ENCODE measurements around the gene SRGN. TPM values are rescaled to one million over a fixed set of nuclear protein-coding genes. Genes with fewer than 3 reads are reported as not detected.

The SRGN gene
- polyA plus RNA-seq, 3 donors, result 1,724 to 3,407 (median 1,859) TPM

DNA sequence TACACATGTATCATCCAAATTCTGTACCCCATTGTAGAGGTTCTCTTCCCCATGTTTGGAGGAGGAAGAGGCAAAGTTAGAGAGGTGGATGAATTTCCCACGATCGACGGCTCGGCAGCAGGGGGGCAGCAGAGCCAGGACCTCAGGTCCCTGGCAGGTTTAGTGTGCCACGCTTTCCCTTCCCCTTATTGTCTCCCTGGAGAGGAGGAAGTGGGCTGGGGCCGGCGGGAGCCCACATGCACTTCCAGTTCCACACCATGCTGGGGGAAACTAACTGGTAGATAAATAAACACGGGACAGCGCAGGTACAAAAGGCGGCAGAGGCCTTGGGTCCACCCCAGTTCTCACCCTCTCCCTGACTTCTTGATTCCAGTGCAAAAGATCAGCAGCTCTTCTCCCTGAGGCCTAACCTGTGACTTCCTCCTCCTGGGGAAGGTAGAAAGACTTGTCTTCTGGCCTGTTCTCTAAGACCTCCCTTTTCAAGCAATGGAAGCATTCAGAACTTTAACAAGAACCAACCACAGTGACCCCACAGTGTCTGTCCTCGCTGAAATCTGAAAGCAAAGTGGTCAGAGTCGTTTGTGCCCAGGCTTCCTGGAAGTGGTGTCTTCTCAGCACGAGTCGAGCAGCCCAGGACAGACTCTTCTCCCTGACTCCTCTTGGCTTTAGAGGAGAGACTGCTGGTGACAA is 30.5 kb upstream of the SRGN start:
- Mint-ChIP-seq H3K4me3 (peak overlapping the region; percentile 76 to 77), H3K4me1 (peaks cover 81% of the 10 kb centered on the region), H3K9me3 (peaks cover 0 to 2% (median 0%) of the 10 kb centered on the region in 7 donors), H3K36me3 (peaks cover 0 to 2% of the 10 kb centered on the region in 2 donors), H3K27ac (peak overlapping the region; percentile 97 to 100 (median 98)), H3K27me3 (ENCODE audit: low read depth in 3 of 3) (peaks cover 0 to 4% (median 0%) of the 10 kb centered on the region in 3 donors)
- DNase-seq, result peak in 2 of 3 donors; percentile 82 to 83
- Histone ChIP-seq H3K9me3 (replicated peaks in 1 of 2; ENCODE audit: control insufficient read depth in 1 of 2, insufficient read depth in 1 of 2, low read length in 2 of 2) (no peaks in the 10 kb centered on the region), H3K79me2 (ENCODE audit: insufficient read depth, low read length) (peaks cover 78% of the 10 kb centered on the region), H3K27me3 (ENCODE audit: control insufficient read depth in 2 of 2, insufficient read depth in 2 of 2, low read length in 2 of 2) (no peaks in the 10 kb centered on the region), H3K4me1 (ENCODE audit: control insufficient read depth in 1 of 2, insufficient read depth in 2 of 2, low read length in 2 of 2) (peaks cover 97 to 98% of the 10 kb centered on the region in 2 donors), H3K36me3 (replicated peaks in 1 of 2; ENCODE audit: control insufficient read depth in 1 of 2, insufficient read depth in 2 of 2, low read length in 2 of 2) (no peaks in the 10 kb centered on the region), H3K4me3 (replicated peaks in 1 of 3; ENCODE audit: low read depth in 2 of 3, low read length in 3 of 3) (peak overlapping the region in 2 of 3 experiments; percentile 17 to 64), H3K9ac (ENCODE audit: insufficient read depth, low read length, poor library complexity, severe bottlenecking) (peak overlapping the region; percentile 62), H3K4me2 (replicated peaks; ENCODE audit: extremely low read depth, low read length, poor library complexity, severe bottlenecking) (peak overlapping the region; percentile 70), H4K20me1 (ENCODE audit: insufficient read depth, low read length) (no peaks in the 10 kb centered on the region), H3K27ac (ENCODE audit: low read depth in 1 of 2, low read length in 2 of 2) (peak overlapping the region; percentile 89 to 97), H2AFZ (ENCODE audit: insufficient read depth, low read depth, low read length, poor library complexity, severe bottlenecking) (no peak overlapping the region)
- intact Hi-C loops (cut with micrococcal nuclease), result no loop called here
- 0% methylated on average over 6 of the region's 14 CpGs for WGBS (ENCODE audit: insufficient coverage)
- TF ChIP-seq, protein P1, sequence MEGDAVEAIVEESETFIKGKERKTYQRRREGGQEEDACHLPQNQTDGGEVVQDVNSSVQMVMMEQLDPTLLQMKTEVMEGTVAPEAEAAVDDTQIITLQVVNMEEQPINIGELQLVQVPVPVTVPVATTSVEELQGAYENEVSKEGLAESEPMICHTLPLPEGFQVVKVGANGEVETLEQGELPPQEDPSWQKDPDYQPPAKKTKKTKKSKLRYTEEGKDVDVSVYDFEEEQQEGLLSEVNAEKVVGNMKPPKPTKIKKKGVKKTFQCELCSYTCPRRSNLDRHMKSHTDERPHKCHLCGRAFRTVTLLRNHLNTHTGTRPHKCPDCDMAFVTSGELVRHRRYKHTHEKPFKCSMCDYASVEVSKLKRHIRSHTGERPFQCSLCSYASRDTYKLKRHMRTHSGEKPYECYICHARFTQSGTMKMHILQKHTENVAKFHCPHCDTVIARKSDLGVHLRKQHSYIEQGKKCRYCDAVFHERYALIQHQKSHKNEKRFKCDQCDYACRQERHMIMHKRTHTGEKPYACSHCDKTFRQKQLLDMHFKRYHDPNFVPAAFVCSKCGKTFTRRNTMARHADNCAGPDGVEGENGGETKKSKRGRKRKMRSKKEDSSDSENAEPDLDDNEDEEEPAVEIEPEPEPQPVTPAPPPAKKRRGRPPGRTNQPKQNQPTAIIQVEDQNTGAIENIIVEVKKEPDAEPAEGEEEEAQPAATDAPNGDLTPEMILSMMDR (IDR thresholded peaks at IDR 0.05), result no peak

DNA sequence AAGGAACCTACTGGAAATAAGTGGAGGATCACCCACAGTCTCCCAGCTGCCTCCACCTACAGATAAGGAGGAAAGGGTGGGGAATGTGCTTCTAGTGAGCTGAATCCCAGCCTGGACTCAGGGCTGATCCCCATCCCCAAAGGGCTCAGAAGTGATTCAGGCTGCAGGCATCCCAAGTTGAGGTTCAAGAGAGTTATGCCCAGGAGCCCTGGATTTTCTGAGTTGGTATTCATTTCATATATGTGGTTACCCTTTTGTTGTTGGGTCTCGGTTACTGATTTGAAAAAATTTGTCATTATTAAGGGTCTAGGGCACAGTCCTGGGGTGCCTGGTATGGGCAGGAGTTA is 30.0 kb upstream of the SRGN start:
- Mint-ChIP-seq H3K36me3 (peaks cover under 1 to 1% of the 10 kb centered on the region in 2 donors), H3K4me1 (peaks cover 81% of the 10 kb centered on the region), H3K4me3 (peak overlapping the region; percentile 76 to 77), H3K27me3 (ENCODE audit: low read depth in 3 of 3) (peaks cover 0 to under 1% (median 0%) of the 10 kb centered on the region in 3 donors), H3K9me3 (peaks cover 0 to 2% (median 0%) of the 10 kb centered on the region in 7 donors), H3K27ac (peak overlapping the region; percentile 97 to 100 (median 98))
- Histone ChIP-seq H3K9me3 (replicated peaks in 1 of 2; ENCODE audit: control insufficient read depth in 1 of 2, insufficient read depth in 1 of 2, low read length in 2 of 2) (no peaks in the 10 kb centered on the region), H3K36me3 (replicated peaks in 1 of 2; ENCODE audit: control insufficient read depth in 1 of 2, insufficient read depth in 2 of 2, low read length in 2 of 2) (no peaks in the 10 kb centered on the region), H3K4me2 (replicated peaks; ENCODE audit: extremely low read depth, low read length, poor library complexity, severe bottlenecking) (peak overlapping the region; percentile 70), H3K9ac (ENCODE audit: insufficient read depth, low read length, poor library complexity, severe bottlenecking) (peak overlapping the region; percentile 62), H3K27me3 (ENCODE audit: control insufficient read depth in 2 of 2, insufficient read depth in 2 of 2, low read length in 2 of 2) (no peaks in the 10 kb centered on the region), H3K27ac (ENCODE audit: low read depth in 1 of 2, low read length in 2 of 2) (peak overlapping the region; percentile 89 to 97), H3K79me2 (ENCODE audit: insufficient read depth, low read length) (peaks cover 78% of the 10 kb centered on the region), H3K4me1 (ENCODE audit: control insufficient read depth in 1 of 2, insufficient read depth in 2 of 2, low read length in 2 of 2) (peaks cover 97 to 98% of the 10 kb centered on the region in 2 donors), H2AFZ (ENCODE audit: insufficient read depth, low read depth, low read length, poor library complexity, severe bottlenecking) (no peak overlapping the region), H4K20me1 (ENCODE audit: insufficient read depth, low read length) (no peaks in the 10 kb centered on the region), H3K4me3 (replicated peaks in 1 of 3; ENCODE audit: low read depth in 2 of 3, low read length in 3 of 3) (peak overlapping the region in 2 of 3 experiments; percentile 17 to 64)
- WGBS (ENCODE audit: insufficient coverage), result 0% methylated on average over 1 of the region's 1 CpG
- DNase-seq, result no peak
- intact Hi-C loops (cut with micrococcal nuclease), result no loop called here
- TF ChIP-seq, protein P1 (IDR thresholded peaks at IDR 0.05), result no peak

Measured in CD14-positive monocyte (primary cell).